Embryonic facial prominence (tissue), 1 donor: ENCODE measurements around the gene GPR137.
"Not testable (repeated sequence)": the region's sequence is repeated elsewhere in the genome, so short reads cannot be mapped to it uniquely, and the experiment has no call there.

Experiments
- DNase-seq: peaks from one replicate; pipeline ENCODE4 v3.0.0-alpha.2; 2016; ENCODE audit errors: extremely low spot score

The GPR137 gene

DNA sequence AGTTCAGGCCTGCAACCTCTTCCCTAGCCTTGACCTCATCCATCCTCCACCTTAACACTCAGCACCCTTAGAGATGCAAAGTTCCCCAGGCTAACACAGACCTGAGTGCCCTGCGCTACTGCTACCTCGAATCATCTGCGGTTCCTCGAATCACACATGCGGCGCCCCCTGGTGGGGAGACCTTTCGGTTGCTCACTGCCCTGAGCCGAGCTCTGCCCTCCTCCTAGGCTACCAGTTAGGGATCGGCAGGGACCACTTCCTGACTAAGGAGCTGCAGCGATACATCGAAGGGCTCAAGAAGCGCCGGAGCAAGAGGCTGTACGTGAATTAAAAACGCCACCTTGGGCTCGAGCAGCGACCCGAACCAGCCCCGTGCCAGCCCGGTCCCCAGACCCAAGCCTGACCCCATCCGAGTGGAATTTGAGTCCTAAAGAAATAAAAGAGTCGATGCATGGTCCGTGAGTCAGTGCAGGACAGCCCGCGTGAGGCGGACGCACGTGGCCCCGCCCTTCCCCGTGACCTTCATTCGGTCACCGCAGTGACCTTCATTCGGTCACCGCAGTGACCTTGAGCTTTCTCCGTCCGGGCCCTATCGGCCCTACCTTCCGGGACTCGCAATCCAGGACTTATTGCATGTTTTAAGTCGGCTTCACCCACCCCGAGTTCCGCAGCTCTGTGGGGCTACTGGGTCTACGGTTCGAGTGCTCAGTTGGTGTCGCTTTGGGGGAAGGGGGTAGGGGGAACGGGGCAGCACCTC lies 18.8 kb downstream of the GPR137 start:
- no peak for DNase-seq

DNA sequence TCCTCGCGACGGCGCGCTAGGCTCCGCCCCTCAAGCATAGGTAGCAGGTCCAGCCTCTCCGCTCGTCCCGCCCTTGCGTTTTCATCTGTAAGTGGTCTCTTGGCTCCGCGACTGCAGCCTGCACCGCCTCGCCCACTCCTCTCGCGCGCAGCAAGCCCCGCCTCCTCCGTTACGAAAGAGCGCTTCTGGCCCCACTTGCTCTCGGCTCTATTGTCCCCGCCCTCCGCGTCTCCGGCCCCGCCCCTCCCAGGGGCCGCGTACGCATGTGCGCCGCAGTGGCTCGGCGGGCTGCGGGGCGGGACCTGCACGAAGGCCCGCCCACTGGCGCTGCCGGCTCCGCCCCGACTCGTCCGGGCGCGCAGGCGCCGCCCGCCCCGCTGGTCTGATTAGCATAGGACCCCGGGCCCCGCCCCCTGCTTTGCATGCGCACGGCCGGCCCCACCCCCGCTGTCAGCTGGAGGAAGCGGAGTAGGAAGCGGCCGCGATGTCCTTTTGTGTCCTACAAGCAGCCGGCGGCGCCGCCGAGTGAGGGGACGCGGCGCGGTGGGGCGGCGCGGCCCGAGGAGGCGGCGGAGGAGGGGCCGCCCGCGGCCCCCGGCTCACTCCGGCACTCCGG lies 19.5 kb downstream of the GPR137 start, which contains the start of gene ESRRA:
Gene ESRRA, plus strand, starts transcription at position 450 of the 616 bp plus-strand sequence. CDS start 1,656 bp downstream, outside the sequence.
- peak; percentile 97 for DNase-seq

DNA sequence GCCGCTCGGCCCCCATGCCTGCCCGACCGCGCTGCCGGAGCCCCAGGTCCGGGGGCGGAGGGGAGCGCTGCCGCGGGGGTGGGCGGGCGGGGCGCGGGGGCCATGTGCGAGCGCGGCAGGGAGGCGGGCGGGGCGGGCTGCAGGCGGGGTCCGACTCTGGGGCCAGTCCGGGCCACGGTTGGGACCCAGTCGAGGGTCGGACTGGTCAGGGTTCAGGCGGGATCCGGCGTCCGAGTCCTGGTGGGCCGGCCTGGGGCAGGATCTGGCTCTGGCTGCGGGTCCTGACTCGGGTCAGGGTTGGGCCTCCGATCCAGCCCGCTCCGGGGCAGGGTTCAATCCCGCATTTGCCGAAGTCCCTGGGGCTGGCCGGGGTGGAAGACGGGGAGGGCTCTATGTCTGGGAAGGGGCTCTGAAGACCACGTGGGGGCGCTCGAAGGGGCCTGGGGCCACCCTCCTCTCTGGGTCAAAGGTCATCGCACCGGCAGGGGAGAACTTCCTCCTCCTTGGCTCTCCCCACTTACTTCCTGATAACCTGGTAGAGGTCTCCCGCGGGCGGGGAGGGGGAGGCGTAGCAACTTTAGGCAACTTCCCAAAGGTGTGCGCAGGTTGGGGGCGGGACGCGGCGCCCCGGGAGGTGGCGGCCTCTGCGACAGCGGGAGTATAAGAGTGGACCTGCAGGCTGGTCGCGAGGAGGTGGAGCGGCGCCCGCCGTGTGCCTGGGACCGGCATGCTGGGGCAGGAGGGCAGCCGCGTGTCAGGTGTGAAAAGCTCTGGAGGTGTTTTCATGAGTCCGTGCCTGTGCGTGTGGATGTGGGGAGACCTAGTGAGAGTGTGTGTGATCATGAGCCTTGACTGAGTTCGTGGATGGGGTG lies 20.3 kb downstream of the GPR137 start:
- no peak for DNase-seq

DNA sequence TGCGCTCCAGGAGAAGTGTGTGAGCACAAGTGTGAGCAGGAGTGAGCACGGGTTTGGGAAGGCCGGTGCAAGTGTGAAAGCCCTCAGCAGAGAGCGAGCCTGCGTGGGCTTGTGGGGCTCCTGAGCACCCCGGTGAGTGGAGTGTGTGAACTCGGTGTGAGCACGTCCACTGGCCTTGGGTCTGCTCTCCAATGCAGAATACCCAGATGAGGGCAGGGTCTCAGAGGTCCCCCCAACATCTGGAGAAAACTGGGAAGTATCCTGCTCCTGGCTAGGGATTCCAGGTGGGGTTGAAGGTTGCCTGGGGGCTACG lies 20.9 kb downstream of the GPR137 start:
- no peak for DNase-seq

DNA sequence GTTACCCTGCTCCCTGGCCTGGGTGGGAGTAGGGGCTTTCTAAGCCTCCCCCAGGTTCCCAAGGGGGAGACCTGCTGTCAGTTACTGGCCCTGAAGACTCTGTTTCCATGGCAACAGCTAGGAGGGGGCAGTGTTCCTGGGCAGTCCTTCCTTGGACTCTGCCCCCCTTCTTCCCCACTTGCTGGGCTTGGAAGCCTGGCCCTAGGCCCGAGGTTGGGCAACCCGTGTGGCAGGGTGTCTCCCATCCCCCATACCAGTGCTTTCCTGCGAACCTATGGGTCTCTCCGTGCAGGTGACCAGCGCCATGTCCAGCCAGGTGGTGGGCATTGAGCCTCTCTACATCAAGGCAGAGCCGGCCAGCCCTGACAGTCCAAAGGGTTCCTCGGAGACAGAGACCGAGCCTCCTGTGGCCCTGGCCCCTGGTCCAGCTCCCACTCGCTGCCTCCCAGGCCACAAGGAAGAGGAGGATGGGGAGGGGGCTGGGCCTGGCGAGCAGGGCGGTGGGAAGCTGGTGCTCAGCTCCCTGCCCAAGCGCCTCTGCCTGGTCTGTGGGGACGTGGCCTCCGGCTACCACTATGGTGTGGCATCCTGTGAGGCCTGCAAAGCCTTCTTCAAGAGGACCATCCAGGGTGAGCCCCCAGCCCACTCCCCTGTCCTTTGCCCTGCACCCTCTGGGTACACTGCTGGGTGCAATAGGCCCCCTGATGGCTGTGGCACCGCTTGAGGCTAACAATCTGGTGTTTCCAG lies 21.4 kb downstream of the GPR137 start:
- no peak for DNase-seq

DNA sequence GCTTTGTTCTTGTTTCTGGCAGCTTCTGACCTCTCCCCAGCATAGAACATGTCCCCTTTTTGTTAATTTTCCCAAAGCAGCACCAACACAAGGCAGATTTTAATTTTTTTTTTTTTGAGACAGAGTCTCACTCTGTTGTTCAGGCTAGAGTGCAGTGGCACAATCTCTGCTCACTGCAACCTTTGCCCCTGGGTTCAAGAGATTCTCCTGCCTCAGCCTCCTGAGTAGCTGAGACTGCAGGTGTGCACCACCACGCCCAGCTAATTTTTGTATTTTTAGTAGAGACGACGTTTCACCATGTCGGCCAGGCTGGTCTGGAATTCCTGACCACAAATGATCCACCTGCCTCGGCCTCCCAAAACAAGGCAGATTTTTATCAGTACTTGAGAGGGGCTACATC lies 22.1 kb downstream of the GPR137 start:
- DNase-seq: not testable (repeated sequence)

DNA sequence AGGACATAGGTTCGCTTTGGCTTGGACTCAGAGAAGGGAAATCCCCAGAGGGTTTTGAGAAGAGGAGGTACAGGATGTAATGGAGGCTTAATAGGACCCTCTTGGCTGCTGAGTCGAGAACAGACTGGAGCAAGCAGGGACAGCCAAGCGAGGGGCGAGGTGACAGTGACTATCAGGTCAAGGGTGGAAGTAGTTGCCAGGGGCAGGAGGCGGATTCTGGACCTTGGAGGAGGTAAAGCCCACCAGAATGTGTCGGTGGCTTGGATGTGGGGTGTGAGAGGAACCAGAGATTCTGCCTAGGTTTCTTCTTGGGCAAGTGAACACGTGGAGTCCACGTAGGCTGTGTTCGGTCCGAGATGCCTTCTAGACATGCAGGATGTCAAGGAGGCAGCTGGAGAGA lies 27.3 kb downstream of the GPR137 start:
- DNase-seq: no peak

DNA sequence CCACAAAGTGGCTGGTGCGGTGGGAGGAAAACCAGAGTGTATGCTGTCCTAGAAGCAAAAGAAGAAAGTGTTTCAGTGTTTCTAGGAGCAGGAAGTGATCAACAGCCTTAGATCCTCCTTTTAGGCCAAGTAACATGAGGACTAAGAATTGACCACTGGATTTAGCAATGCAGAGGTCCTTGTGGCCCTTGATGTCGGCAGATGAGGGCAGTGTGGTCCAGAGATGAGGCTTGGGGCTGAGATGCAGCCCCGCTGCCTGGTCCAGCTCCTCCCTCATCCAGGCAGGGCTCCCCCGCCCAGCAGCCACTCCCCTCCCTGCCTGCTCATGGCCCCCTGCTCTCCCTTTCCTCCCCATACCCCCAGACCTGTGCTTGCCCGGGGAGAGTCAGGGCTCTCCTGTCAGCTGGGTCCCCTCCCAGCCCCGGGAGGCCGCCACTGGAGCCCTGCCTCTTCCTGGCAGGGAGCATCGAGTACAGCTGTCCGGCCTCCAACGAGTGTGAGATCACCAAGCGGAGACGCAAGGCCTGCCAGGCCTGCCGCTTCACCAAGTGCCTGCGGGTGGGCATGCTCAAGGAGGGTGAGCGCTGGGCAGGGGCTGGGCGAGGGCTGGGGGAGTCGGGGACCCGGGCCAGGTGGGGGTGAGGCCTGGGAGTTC lies 28.0 kb downstream of the GPR137 start:
- no peak for DNase-seq

DNA sequence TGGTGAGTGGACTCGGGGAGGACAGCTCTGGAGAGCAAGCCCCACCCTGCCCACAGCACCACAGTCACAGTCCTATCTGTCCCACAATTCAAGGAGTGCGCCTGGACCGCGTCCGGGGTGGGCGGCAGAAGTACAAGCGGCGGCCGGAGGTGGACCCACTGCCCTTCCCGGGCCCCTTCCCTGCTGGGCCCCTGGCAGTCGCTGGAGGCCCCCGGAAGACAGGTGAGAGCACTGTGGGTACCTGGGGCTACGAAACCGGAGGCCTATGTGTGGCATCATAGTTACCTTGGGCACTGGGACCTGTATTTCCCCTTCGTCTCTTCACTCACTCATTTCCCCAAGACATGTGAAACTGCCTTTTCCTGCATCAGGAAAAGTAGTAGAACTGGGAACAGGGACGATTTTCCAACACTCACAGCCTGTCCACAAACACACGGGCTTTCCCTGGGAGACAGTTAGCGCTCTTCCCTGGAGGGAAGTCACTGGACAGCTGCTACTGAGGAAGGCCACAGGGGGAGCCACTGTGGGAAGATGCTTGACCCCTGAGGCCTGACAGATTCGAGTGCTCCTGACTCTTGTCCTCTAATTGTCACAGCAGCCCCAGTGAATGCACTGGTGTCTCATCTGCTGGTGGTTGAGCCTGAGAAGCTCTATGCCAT lies 28.6 kb downstream of the GPR137 start:
- no peak for DNase-seq

DNA sequence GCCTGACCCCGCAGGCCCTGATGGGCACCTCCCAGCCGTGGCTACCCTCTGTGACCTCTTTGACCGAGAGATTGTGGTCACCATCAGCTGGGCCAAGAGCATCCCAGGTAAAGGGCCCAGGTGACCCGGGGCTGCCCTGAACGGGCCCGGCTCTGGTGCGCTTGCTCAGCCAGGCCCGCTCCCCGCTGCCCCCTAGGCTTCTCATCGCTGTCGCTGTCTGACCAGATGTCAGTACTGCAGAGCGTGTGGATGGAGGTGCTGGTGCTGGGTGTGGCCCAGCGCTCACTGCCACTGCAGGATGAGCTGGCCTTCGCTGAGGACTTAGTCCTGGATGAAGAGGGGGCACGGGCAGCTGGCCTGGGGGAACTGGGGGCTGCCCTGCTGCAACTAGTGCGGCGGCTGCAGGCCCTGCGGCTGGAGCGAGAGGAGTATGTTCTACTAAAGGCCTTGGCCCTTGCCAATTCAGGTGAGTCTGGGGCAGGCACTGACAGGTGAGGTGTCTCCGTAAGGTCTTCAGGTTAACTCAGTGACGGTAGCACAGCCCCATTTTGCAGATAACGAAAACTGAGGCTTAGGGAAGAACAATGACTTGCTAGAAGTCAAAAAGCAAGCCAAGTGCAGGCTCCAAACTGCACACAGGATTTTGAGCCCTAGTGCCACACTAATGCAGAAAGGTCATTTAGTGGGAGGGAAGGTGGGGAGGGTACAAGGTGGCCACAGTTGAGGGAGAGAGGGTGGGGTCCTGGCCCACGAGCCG lies 29.3 kb downstream of the GPR137 start:
- DNase-seq: no peak

DNA sequence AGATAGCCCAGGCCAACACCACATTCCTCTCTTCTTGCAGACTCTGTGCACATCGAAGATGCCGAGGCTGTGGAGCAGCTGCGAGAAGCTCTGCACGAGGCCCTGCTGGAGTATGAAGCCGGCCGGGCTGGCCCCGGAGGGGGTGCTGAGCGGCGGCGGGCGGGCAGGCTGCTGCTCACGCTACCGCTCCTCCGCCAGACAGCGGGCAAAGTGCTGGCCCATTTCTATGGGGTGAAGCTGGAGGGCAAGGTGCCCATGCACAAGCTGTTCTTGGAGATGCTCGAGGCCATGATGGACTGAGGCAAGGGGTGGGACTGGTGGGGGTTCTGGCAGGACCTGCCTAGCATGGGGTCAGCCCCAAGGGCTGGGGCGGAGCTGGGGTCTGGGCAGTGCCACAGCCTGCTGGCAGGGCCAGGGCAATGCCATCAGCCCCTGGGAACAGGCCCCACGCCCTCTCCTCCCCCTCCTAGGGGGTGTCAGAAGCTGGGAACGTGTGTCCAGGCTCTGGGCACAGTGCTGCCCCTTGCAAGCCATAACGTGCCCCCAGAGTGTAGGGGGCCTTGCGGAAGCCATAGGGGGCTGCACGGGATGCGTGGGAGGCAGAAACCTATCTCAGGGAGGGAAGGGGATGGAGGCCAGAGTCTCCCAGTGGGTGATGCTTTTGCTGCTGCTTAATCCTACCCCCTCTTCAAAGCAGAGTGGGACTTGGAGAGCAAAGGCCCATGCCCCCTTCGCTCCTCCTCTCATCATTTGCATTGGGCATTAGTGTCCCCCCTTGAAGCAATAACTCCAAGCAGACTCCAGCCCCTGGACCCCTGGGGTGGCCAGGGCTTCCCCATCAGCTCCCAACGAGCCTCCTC lies 30.2 kb downstream of the GPR137 start:
- DNase-seq: not testable (repeated sequence)

DNA sequence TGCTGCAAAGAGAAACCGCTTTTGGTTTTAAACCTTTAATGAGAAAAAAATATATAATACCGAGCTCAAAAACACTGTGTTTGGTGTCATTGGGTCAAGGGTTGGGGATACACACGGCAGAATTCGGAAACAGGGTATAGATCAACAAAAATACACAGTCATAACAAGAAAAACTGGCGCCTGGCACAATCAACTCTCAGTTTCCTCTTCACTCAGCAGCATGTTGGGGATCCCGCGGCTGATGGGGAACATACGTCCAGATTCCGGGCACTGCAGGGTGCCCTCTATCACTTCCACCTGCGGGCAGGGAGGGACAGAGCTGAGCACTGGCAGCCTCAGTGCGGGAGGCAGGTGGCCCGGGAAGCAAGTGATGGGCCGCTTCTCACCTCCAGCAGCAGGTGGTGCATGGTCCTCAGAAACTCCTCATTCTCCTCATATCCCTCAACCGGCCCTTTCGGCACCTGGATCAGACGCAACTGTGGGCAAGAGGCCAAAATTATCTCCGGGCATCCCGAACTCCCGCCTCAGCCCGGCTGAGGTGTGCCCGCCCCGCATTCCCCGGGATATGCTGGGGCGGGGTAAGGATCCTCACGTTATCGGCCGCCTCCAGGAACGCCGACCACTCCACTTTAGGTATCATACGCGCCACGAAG lies 31.1 kb downstream of the GPR137 start:
- no peak for DNase-seq

DNA sequence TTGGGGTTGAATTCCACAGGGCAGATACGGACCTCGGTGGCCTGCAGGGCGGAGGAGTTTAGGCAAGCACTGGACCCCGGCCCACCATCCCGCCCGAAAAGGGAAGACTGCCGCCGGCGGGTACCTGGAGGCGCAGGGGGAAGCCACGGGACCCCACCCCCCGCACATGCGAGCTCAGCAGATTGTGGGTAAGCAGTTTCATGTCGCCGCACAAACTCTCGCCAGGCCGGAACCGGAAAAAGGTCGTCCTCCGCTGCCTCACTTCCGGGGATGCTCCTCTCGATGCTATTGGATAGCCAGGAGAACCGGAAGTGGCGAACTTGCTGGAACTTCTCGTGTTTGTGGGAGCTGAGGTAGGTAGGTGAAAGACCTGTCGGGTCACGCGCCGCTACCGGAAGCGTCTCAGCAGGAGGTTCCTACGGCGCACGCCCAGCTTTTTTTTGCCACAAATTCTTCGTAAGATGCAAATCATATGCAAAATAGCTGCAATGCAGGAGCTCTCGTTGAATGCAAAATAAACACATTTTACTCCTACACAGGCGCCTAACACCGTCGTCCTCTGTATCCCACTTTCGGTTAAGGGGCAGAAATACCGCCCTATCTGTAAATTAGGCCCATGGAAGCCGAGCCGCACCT lies 31.8 kb downstream of the GPR137 start, which contains the start of gene TRMT112:
Gene TRMT112, minus strand, starts transcription at position 235 of the 636 bp plus-strand sequence. Its CDS starts 33 bp downstream, at position 202.
- peak; percentile 96 for DNase-seq

DNA sequence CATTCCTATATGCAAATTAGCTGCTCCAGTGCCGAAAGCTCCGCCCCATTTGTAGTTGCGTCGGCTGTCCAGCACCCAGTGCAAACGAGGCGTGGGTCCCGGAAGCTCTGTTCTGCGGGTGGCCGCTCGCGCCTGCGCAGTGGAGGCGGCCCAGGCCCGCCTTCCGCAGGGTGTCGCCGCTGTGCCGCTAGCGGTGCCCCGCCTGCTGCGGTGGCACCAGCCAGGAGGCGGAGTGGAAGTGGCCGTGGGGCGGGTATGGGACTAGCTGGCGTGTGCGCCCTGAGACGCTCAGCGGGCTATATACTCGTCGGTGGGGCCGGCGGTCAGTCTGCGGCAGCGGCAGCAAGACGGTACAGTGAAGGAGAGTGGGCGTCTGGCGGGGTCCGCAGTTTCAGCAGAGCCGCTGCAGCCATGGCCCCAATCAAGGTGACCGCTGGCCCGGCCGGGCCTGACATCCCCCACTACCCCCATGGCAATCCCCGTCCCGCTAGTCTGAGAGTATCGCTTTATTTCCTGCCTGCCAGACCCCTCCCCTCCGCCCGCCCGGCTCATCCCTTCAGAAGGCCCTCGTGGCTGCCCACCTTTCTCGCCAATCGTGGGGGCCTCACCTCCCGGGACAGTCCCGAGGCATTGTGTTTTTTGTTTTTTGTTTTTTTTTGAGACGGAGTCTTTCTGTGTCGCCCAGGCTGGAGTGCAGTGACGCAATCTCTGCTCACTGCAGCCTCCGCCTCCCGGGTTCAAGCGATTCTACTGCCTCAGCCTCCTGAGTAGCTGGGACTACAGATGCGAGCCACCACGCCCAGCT lies 32.5 kb downstream of the GPR137 start, which contains the start of gene PRDX5:
Gene PRDX5, plus strand, starts transcription at position 161 of the 805 bp plus-strand sequence. Its CDS starts 95 bp downstream, at position 256.
- peak; percentile 93 for DNase-seq

DNA sequence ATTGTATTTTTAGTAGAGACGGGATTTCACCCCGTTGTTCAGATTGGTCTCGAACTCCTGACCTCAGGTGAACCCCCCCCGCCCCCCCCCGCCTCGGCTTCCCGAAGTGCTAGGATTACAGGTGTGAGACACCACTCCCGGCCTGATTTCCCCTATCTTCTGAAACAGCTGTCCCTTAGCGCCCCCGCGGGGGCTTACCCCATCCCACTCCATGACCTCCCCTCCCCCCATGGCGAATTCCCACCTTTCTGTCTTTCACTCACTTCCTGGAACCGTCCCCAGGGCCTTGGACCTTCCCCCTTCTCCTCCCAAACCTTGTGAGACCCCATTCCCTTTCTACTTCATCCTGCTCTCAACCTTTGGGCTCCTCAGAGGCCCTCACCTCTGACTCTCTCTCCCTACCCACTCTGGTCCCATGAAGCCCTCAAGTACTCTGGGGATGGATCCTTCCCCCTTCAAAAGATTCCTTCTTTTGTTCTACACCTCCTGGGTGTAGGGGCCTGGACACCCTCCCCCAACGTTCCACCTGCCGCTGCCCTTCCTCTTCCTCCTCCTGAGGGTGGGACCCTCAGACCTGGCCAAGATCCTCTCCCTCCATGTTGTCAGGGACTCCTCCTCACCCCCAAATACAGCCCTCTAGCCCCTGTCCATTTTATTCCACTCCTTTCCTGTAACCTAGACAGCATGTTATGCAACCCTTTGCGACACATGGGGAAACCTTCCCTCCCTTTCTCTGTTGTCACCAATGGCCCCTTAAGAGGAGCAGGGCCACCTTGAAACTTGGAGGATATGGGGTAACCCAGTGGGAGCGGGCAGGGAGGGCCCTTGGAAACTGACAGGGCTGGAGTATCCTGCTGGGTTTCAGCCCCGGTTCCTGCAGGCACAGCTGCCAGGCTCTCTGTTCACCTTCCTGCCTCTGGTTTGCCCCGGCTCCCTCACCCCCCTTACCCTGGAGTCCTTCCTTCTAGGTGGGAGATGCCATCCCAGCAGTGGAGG lies 33.4 kb downstream of the GPR137 start:
- DNase-seq: no peak

DNA sequence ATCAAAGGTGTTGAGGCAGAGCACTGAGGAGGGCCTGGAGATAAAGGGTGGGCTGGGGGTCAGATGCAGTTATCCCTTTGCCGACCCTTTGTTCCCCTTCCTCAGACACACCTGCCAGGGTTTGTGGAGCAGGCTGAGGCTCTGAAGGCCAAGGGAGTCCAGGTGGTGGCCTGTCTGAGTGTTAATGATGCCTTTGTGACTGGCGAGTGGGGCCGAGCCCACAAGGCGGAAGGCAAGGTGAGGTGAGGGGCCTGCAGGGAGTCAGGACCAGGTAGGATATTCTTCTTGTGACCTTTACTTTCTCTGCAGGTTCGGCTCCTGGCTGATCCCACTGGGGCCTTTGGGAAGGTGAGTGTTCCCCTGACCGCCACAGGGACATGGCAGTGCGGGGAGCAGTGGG lies 34.9 kb downstream of the GPR137 start:
- DNase-seq: no peak
